Calu3 (cell line): Measurements from ENCODE around the gene BTBD19. TPM values are rescaled to one million over a fixed set of nuclear protein-coding genes. Genes with fewer than 3 reads are reported as not detected.

ENCODE experiments used
- BruUV-seq: library from RNA; stranded (reverse); fragments of 400-500 nt; replicated peaks from 2 replicates; lab custom pipeline; 2021; lab: Mats Ljungman, UMichigan
- CTCF ChIA-PET: fragments of 300-600 bp; sonication (Branson Sonifier 250); formaldehyde crosslinking; loops from one replicate; lab custom pipeline; 2022; ENCODE audit warnings: antibody characterized with exemption; lab: Charles Lee
- DNase-seq: peaks from one replicate; pipeline ENCODE4 v3.0.0; 2022
- H3K27ac Mint-ChIP-seq: one replicate; pipeline ENCODE4 v1.8.0; 2022; ENCODE audit warnings: mixed read lengths; ENCODE audit not compliant: unreplicated experiment
- H3K27me3 Mint-ChIP-seq: one replicate; pipeline ENCODE4 v1.8.0; 2022; ENCODE audit warnings: mixed read lengths; ENCODE audit not compliant: unreplicated experiment
- H3K36me3 Mint-ChIP-seq: one replicate; pipeline ENCODE4 v1.8.0; 2022; ENCODE audit warnings: mild to moderate bottlenecking, moderate library complexity, mixed read lengths; ENCODE audit not compliant: insufficient read depth, unreplicated experiment
- H3K4me1 Mint-ChIP-seq: one replicate; pipeline ENCODE4 v1.8.0; 2022; ENCODE audit warnings: mild to moderate bottlenecking, low read depth, mixed read lengths; ENCODE audit not compliant: unreplicated experiment
- H3K4me3 Mint-ChIP-seq: one replicate; pipeline ENCODE4 v1.8.0; 2022; ENCODE audit warnings: mild to moderate bottlenecking, low read depth, moderate library complexity, mixed read lengths; ENCODE audit not compliant: unreplicated experiment
- H3K9me3 Mint-ChIP-seq: one replicate; pipeline ENCODE4 v1.8.0; 2022; ENCODE audit warnings: low read depth, mixed read lengths; ENCODE audit not compliant: unreplicated experiment
- CTCF ChIP-seq: fragments of 200-600 bp; IDR thresholded peaks from one replicate; pipeline ENCODE4 v1.8.0; 2022; ENCODE audit warnings: antibody characterized with exemption; ENCODE audit not compliant: unreplicated experiment
- intact Hi-C: fragments of 100-400 bp; cut with micrococcal nuclease; formaldehyde crosslinking; loops from one replicate; pipeline ENCODE4 v1.10.0; 2022; ENCODE audit not compliant: unreplicated experiment
- total RNA-seq: library from RNA; stranded (reverse); gene quantifications from 2 replicates; pipeline ENCODE4 v1.2.3, GENCODE V29; 2022

BTBD19 gene
- total RNA-seq, 1 experiment from 2014 or later: 5.9 TPM

- BruUV-seq: no TSS peak
- no peak for TF ChIP-seq CTCF
- CTCF ChIA-PET: no interaction called here
- Mint-ChIP-seq H3K27me3 (no peaks in the 10 kb centered on the region), H3K9me3 (no peaks in the 10 kb centered on the region), H3K4me1 (peaks cover 38% of the 10 kb centered on the region), H3K27ac (peak overlapping the region; percentile 5), H3K36me3 (peaks cover 87% of the 10 kb centered on the region), H3K4me3 (peak overlapping the region; percentile 77)
- intact Hi-C loops: no loop called here
- no peak for DNase-seq
Measured at GRCh38 chr1:44803312-44804095, 4.8 kb upstream of the BTBD19 start.

- CTCF ChIA-PET: no interaction called here
- H3K27ac Mint-ChIP-seq: peak overlapping the region; percentile 49
- H3K27me3 Mint-ChIP-seq: no peaks in the 10 kb centered on the region
- no peak for DNase-seq
- no TSS peak for BruUV-seq
- intact Hi-C loops: no loop called here
- TF ChIP-seq CTCF: no peak
- H3K36me3 Mint-ChIP-seq: peaks cover 72% of the 10 kb centered on the region
- H3K9me3 Mint-ChIP-seq: no peaks in the 10 kb centered on the region
- H3K4me1 Mint-ChIP-seq: peaks cover 40% of the 10 kb centered on the region
- H3K4me3 Mint-ChIP-seq: no peak overlapping the region
Measured at GRCh38 chr1:44805311-44806024, 2.9 kb upstream of the BTBD19 start.

- H3K4me3 Mint-ChIP-seq: no peak overlapping the region
- TF ChIP-seq CTCF: no peak
- no peak overlapping the region for H3K27ac Mint-ChIP-seq
- H3K27me3 Mint-ChIP-seq: no peaks in the 10 kb centered on the region
- no peak for DNase-seq
- BruUV-seq: no TSS peak
- H3K4me1 Mint-ChIP-seq: peaks cover 47% of the 10 kb centered on the region
- H3K36me3 Mint-ChIP-seq: peaks cover 69% of the 10 kb centered on the region
- intact Hi-C loops: no loop called here
- no peaks in the 10 kb centered on the region for H3K9me3 Mint-ChIP-seq
- CTCF ChIA-PET: no interaction called here
Measured at GRCh38 chr1:44806025-44806703, 2.2 kb upstream of the BTBD19 start.

- no peaks in the 10 kb centered on the region for H3K9me3 Mint-ChIP-seq
- CTCF ChIA-PET: interaction anchor here (0.6 kb wide), 2 partner anchors 106 to 139 kb away, joined by 5 to 6 read pairs; no protein-coding TSS in a partner anchor
- TF ChIP-seq CTCF: no peak
- no peaks in the 10 kb centered on the region for H3K27me3 Mint-ChIP-seq
- H3K4me1 Mint-ChIP-seq: peaks cover 49% of the 10 kb centered on the region
- peaks cover 66% of the 10 kb centered on the region for H3K36me3 Mint-ChIP-seq
- DNase-seq: no peak
- H3K27ac Mint-ChIP-seq: peak within 1 kb of the TSS; percentile 97
- BruUV-seq: TSS peak; percentile 89
- intact Hi-C loops: no loop called here
- peak within 1 kb of the TSS; percentile 51 for H3K4me3 Mint-ChIP-seq
Measured at GRCh38 chr1:44806704-44807363, 1.5 kb upstream of the BTBD19 start, which contains the start of gene DYNLT4. Gene DYNLT4 (minus strand): TSS chr1:44807351. CDS start chr1:44806668, 683 bp downstream.
